Measurements from ENCODE around the gene PAX7. TPM values are rescaled to one million over a fixed set of nuclear protein-coding genes. Genes with fewer than 3 reads are reported as not detected.

PAX7 gene
- total RNA-seq, 1 experiment from 2014 or later = 0.07 TPM

DNA sequence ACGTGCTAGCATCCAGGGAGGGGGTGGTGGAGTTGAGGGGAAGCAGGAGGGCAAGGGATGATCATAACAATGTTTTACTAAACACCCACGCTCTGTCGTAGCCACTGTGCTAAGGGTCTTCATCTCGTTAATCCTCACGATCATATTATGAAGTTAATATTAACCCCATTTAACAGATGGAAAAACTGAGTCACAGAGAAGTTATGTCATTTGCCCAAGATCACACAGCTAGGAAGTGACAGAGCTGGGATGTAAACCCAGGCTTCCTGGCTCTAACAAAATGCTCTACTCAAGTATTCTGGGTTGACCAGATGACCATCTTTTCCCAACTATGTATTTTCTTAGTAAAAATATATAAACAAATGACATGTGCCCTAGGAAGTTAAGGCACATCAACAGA lies 140.2 kb downstream of the PAX7 start:
- H3K4me2 ChIP-seq (ENCODE audit: low read depth, low read length, poor library complexity, severe bottlenecking) = no peak overlapping the region
- H4K20me1 ChIP-seq (ENCODE audit: insufficient read depth, low read depth, low read length) = no peaks in the 10 kb centered on the region
- H3K27me3 ChIP-seq (ENCODE audit: low read length) = no peaks in the 10 kb centered on the region
- no peak overlapping the region for H3K4me3 ChIP-seq (ENCODE audit: low read length)
- no peaks in the 10 kb centered on the region for H3K79me2 ChIP-seq (ENCODE audit: low read length)
- H3K9ac ChIP-seq (ENCODE audit: low read length) = no peak overlapping the region
- no peak overlapping the region for H2AFZ ChIP-seq (ENCODE audit: low read length)
- H3K9me3 ChIP-seq (ENCODE audit: low read length) = no peaks in the 10 kb centered on the region
- no peak for DNase-seq
- no peak overlapping the region for H3K27ac ChIP-seq (ENCODE audit: low read length)
- no peaks in the 10 kb centered on the region for H3K9me2 ChIP-seq (replicated peaks; ENCODE audit: insufficient read depth, low read length)
- H3K36me3 ChIP-seq (ENCODE audit: insufficient read depth, low read length) = no peaks in the 10 kb centered on the region
- no peaks in the 10 kb centered on the region for H3K4me1 ChIP-seq (ENCODE audit: low read length)

DNA sequence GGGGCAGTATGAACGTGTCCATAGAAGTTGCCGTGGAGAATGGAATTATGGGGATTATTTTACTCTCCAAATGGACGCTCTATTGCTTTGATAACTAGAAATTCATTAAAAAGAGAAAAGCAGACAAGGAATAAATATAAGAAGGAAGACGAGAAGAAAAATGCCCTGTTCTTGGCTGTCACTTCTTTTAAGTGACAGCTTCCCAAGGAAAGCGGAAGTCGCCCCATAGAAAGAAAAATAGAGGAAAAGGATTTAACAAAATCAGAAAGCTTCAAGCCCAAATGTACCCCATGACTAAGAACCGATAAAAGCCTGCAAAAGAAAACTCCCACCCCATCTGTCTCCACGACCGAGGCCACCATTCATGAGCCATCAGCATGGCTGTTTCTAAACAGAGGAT lies 143.1 kb downstream of the PAX7 start:
- Histone ChIP-seq H3K27ac (ENCODE audit: low read length) (no peak overlapping the region), H3K4me3 (ENCODE audit: low read length) (no peak overlapping the region), H3K4me2 (ENCODE audit: low read depth, low read length, poor library complexity, severe bottlenecking) (no peak overlapping the region), H3K4me1 (ENCODE audit: low read length) (no peaks in the 10 kb centered on the region), H3K9me3 (ENCODE audit: low read length) (no peaks in the 10 kb centered on the region), H3K9ac (ENCODE audit: low read length) (no peak overlapping the region), H2AFZ (ENCODE audit: low read length) (no peak overlapping the region), H4K20me1 (ENCODE audit: insufficient read depth, low read depth, low read length) (no peaks in the 10 kb centered on the region), H3K36me3 (ENCODE audit: insufficient read depth, low read length) (no peaks in the 10 kb centered on the region), H3K79me2 (ENCODE audit: low read length) (no peaks in the 10 kb centered on the region), H3K9me2 (replicated peaks; ENCODE audit: insufficient read depth, low read length) (no peaks in the 10 kb centered on the region), H3K27me3 (ENCODE audit: low read length) (no peaks in the 10 kb centered on the region)
- DNase-seq = no peak

DNA sequence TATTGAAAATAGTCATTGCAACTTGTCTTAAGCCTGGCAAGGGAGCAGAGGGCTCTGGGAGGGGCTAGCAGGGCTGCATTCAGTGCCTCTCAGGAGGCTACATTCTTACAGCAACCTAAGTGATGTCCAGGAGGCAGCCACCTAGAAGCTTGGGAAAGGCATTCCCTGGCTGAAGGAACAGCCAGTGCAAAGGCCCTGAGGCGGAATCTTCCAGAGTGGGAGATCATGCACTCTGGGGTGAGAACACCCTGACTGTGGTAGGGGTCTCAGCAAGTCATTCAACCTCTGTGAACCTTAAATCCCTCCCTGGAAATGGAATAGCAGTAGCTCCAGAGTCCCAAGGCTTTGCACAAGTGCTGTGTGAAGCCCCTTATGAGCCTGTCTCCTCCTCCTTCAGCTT lies 144.7 kb downstream of the PAX7 start:
- H3K9me3 ChIP-seq (ENCODE audit: low read length) = no peaks in the 10 kb centered on the region
- H3K4me1 ChIP-seq (ENCODE audit: low read length) = no peaks in the 10 kb centered on the region
- DNase-seq = no peak
- no peak overlapping the region for H3K4me2 ChIP-seq (ENCODE audit: low read depth, low read length, poor library complexity, severe bottlenecking)
- no peak overlapping the region for H3K4me3 ChIP-seq (ENCODE audit: low read length)
- no peak overlapping the region for H2AFZ ChIP-seq (ENCODE audit: low read length)
- H3K36me3 ChIP-seq (ENCODE audit: insufficient read depth, low read length) = no peaks in the 10 kb centered on the region
- no peak overlapping the region for H3K9ac ChIP-seq (ENCODE audit: low read length)
- no peak overlapping the region for H3K27ac ChIP-seq (ENCODE audit: low read length)
- no peaks in the 10 kb centered on the region for H4K20me1 ChIP-seq (ENCODE audit: insufficient read depth, low read depth, low read length)
- H3K79me2 ChIP-seq (ENCODE audit: low read length) = no peaks in the 10 kb centered on the region
- H3K27me3 ChIP-seq (ENCODE audit: low read length) = no peaks in the 10 kb centered on the region
- no peaks in the 10 kb centered on the region for H3K9me2 ChIP-seq (replicated peaks; ENCODE audit: insufficient read depth, low read length)

DNA sequence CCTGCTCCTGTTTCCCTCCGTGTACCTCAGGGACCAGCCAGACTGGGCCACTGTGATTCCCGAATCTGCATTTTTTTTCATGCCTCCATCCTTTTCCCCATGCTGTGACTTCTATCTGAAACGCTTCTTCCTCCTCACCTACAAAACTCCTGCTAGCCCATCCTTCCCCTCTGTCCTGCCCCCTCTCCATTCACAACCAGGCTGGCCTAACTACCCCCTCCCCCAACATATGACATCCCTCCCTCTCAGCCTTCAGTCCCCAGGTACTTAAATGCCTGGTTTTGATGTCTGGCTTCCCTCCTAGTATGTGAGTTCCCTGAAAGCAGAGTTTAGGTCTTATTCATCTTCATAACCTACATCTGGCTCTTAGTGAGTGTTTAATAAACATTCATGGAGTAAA lies 146.1 kb downstream of the PAX7 start:
- H3K4me3 ChIP-seq (ENCODE audit: low read length) = no peak overlapping the region
- no peaks in the 10 kb centered on the region for H3K36me3 ChIP-seq (ENCODE audit: insufficient read depth, low read length)
- no peaks in the 10 kb centered on the region for H3K27me3 ChIP-seq (ENCODE audit: low read length)
- H3K4me2 ChIP-seq (ENCODE audit: low read depth, low read length, poor library complexity, severe bottlenecking) = no peak overlapping the region
- H3K4me1 ChIP-seq (ENCODE audit: low read length) = no peaks in the 10 kb centered on the region
- H3K9me2 ChIP-seq (replicated peaks; ENCODE audit: insufficient read depth, low read length) = no peaks in the 10 kb centered on the region
- no peak overlapping the region for H3K9ac ChIP-seq (ENCODE audit: low read length)
- H2AFZ ChIP-seq (ENCODE audit: low read length) = no peak overlapping the region
- H4K20me1 ChIP-seq (ENCODE audit: insufficient read depth, low read depth, low read length) = no peaks in the 10 kb centered on the region
- H3K27ac ChIP-seq (ENCODE audit: low read length) = no peak overlapping the region
- DNase-seq = no peak
- H3K79me2 ChIP-seq (ENCODE audit: low read length) = no peaks in the 10 kb centered on the region
- H3K9me3 ChIP-seq (ENCODE audit: low read length) = no peaks in the 10 kb centered on the region

DNA sequence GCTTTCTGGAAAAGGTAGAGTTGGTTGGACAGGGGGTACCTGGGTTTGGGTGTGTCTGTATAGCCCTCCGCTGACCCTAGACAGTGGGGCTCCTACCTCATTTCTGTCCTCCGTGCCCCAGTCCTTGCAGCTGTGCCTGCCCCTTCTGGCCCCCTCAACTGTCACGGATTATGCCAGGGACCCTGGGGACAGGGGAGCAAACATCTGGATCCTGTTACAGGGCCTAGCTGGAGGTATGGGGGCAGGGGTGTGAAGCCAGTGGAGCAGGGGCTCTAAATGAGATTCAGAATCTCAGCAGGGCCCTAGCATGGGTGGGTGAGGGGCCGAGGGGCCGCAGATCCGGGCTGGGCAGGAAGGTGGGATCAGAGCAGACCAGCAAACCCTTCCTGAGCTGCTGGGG lies 147.8 kb downstream of the PAX7 start:
- H3K27me3 ChIP-seq (ENCODE audit: low read length) = no peaks in the 10 kb centered on the region
- H3K9me2 ChIP-seq (replicated peaks; ENCODE audit: insufficient read depth, low read length) = no peaks in the 10 kb centered on the region
- H3K4me3 ChIP-seq (ENCODE audit: low read length) = no peak overlapping the region
- no peak overlapping the region for H3K4me2 ChIP-seq (ENCODE audit: low read depth, low read length, poor library complexity, severe bottlenecking)
- no peaks in the 10 kb centered on the region for H3K79me2 ChIP-seq (ENCODE audit: low read length)
- no peaks in the 10 kb centered on the region for H4K20me1 ChIP-seq (ENCODE audit: insufficient read depth, low read depth, low read length)
- H3K27ac ChIP-seq (ENCODE audit: low read length) = no peak overlapping the region
- no peaks in the 10 kb centered on the region for H3K36me3 ChIP-seq (ENCODE audit: insufficient read depth, low read length)
- no peak for DNase-seq
- no peak overlapping the region for H2AFZ ChIP-seq (ENCODE audit: low read length)
- no peaks in the 10 kb centered on the region for H3K4me1 ChIP-seq (ENCODE audit: low read length)
- H3K9me3 ChIP-seq (ENCODE audit: low read length) = no peaks in the 10 kb centered on the region
- H3K9ac ChIP-seq (ENCODE audit: low read length) = no peak overlapping the region

DNA sequence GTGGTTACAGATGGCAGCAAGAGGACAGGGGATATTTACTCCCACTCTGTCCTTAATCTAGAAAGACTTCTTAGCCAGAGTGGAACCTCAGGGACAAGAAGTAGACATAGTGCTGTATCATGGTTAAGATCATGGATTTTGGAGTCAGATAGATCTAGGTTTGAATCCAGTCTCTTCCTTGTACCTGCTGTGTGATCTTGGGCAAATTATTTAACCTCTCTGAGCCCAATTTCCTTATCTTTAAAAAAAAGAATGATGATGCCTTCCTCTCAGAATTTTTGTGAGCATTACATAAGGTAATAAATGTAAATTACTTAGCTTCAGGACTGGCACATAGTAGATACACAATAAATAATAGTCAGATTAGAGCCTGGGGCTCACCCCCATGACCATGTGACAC lies 150.4 kb downstream of the PAX7 start:
- Histone ChIP-seq H4K20me1 (ENCODE audit: insufficient read depth, low read depth, low read length) (no peaks in the 10 kb centered on the region), H3K9me3 (ENCODE audit: low read length) (no peaks in the 10 kb centered on the region), H3K79me2 (ENCODE audit: low read length) (no peaks in the 10 kb centered on the region), H2AFZ (ENCODE audit: low read length) (no peak overlapping the region), H3K4me1 (ENCODE audit: low read length) (no peaks in the 10 kb centered on the region), H3K4me2 (ENCODE audit: low read depth, low read length, poor library complexity, severe bottlenecking) (no peak overlapping the region), H3K27ac (ENCODE audit: low read length) (no peak overlapping the region), H3K4me3 (ENCODE audit: low read length) (no peak overlapping the region), H3K36me3 (ENCODE audit: insufficient read depth, low read length) (no peaks in the 10 kb centered on the region), H3K9ac (ENCODE audit: low read length) (no peak overlapping the region), H3K9me2 (replicated peaks; ENCODE audit: insufficient read depth, low read length) (no peaks in the 10 kb centered on the region), H3K27me3 (ENCODE audit: low read length) (no peaks in the 10 kb centered on the region)
- no peak for DNase-seq

DNA sequence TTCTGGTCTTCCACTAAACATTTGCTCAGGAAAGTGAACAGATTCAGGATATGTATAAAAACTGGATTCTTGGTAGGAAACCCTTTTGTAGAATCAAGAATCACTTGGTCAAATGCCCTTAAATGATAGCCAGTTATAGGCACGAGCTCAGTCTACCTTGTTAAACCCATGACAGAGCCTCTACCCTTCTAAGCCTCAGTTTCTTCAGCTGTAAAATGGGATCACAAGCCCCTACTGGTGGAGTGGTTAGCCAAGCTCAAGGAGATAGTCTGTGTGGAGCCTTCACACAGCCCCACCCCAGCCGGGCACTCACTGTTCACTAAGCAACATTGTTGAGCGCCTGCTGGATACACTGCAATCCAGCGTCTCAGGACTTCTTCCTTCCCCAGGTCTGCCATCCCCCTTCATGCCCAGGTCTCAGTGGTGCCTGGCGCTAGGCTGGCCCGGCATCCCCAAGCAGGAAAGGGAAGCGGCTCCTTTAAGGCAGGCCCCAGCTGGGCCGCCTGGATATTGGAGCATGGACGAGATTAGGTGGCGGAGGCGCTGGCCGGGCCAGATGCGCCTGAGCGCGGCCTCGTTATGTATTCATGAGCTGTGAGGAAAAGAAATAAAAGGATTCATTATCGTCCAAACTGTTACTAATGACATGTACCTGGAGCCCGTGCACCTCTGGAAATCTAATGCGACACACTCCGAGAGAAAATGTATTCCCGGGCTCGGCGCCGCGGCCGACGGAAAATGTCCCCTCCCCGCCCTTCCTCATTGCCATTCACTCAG lies 153.2 kb downstream of the PAX7 start:
- H3K4me1 ChIP-seq (ENCODE audit: low read length) = no peaks in the 10 kb centered on the region
- no peak overlapping the region for H3K4me2 ChIP-seq (ENCODE audit: low read depth, low read length, poor library complexity, severe bottlenecking)
- no peak for DNase-seq
- no peaks in the 10 kb centered on the region for H3K36me3 ChIP-seq (ENCODE audit: insufficient read depth, low read length)
- no peaks in the 10 kb centered on the region for H4K20me1 ChIP-seq (ENCODE audit: insufficient read depth, low read depth, low read length)
- no peak overlapping the region for H3K9ac ChIP-seq (ENCODE audit: low read length)
- H3K27ac ChIP-seq (ENCODE audit: low read length) = no peak overlapping the region
- H3K79me2 ChIP-seq (ENCODE audit: low read length) = no peaks in the 10 kb centered on the region
- no peaks in the 10 kb centered on the region for H3K9me3 ChIP-seq (ENCODE audit: low read length)
- H3K9me2 ChIP-seq (replicated peaks; ENCODE audit: insufficient read depth, low read length) = no peaks in the 10 kb centered on the region
- H3K27me3 ChIP-seq (ENCODE audit: low read length) = no peaks in the 10 kb centered on the region
- no peak overlapping the region for H2AFZ ChIP-seq (ENCODE audit: low read length)
- H3K4me3 ChIP-seq (ENCODE audit: low read length) = no peak overlapping the region

DNA sequence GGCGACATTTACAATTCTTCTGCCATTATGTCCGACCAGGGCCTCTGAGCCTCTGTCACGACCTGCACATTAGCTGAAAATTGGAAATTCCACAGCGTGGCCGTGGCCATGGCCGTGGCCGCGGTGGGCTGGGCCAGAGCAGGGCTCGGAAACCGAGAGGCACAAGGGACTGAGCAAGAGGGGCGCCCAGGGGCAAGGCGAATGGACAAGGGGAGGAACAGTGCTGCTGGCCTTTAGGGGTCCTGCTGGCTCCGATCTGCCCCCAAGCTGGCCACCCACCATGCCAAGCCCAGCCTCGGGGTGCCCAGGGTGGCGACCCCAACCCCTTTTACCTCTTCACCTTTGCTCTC lies 153.8 kb downstream of the PAX7 start:
- Histone ChIP-seq H3K9ac (ENCODE audit: low read length) (no peak overlapping the region), H3K79me2 (ENCODE audit: low read length) (no peaks in the 10 kb centered on the region), H3K9me2 (replicated peaks; ENCODE audit: insufficient read depth, low read length) (no peaks in the 10 kb centered on the region), H3K4me2 (ENCODE audit: low read depth, low read length, poor library complexity, severe bottlenecking) (no peak overlapping the region), H3K4me1 (ENCODE audit: low read length) (no peaks in the 10 kb centered on the region), H3K9me3 (ENCODE audit: low read length) (no peaks in the 10 kb centered on the region), H3K4me3 (ENCODE audit: low read length) (no peak overlapping the region), H4K20me1 (ENCODE audit: insufficient read depth, low read depth, low read length) (no peaks in the 10 kb centered on the region), H3K27me3 (ENCODE audit: low read length) (no peaks in the 10 kb centered on the region), H2AFZ (ENCODE audit: low read length) (no peak overlapping the region), H3K36me3 (ENCODE audit: insufficient read depth, low read length) (no peaks in the 10 kb centered on the region), H3K27ac (ENCODE audit: low read length) (no peak overlapping the region)
- DNase-seq = no peak

DNA sequence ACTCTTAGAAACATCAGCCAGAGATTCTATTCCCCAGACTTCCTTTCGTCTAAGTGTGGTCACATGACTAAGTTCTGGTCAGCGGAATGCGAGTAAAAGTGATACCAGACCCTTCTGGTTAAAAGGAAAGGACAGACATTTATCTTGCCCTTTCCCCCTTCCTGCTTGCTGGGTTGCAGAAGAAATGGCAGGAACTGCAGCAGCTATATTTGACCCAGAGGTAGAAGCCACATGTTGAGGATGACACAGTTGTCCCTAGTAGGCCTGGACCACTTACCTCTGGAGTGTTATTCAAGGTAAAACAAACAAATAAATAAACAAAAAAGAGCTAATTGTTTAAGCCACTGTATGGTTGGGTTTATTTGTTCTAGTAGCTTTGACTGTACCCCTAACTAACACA lies 155.5 kb downstream of the PAX7 start:
- no peak overlapping the region for H3K9ac ChIP-seq (ENCODE audit: low read length)

More for the DNA sequence above, 155.5 kb downstream of the PAX7 start:
- Histone ChIP-seq H4K20me1 (ENCODE audit: insufficient read depth, low read depth, low read length) (no peaks in the 10 kb centered on the region), H2AFZ (ENCODE audit: low read length) (no peak overlapping the region), H3K4me1 (ENCODE audit: low read length) (no peaks in the 10 kb centered on the region), H3K27ac (ENCODE audit: low read length) (no peak overlapping the region), H3K9me3 (ENCODE audit: low read length) (no peaks in the 10 kb centered on the region), H3K4me3 (ENCODE audit: low read length) (no peak overlapping the region), H3K27me3 (ENCODE audit: low read length) (no peaks in the 10 kb centered on the region), H3K9me2 (replicated peaks; ENCODE audit: insufficient read depth, low read length) (no peaks in the 10 kb centered on the region), H3K36me3 (ENCODE audit: insufficient read depth, low read length) (no peaks in the 10 kb centered on the region), H3K4me2 (ENCODE audit: low read depth, low read length, poor library complexity, severe bottlenecking) (no peak overlapping the region), H3K79me2 (ENCODE audit: low read length) (no peaks in the 10 kb centered on the region)
- DNase-seq = no peak
